ENCODE measurements around the gene SPTBN1. TPM values are rescaled to one million over a fixed set of nuclear protein-coding genes. Genes with fewer than 3 reads are reported as not detected.

Gene SPTBN1
- total and polyA plus RNA-seq, 2 of the 13 experiments (the other 11 are each of a cell fraction or from before 2014, with no cell fraction given) = 123 to 299 TPM

- no TSS peak for BruUV-seq (replicated peaks)
- ATAC-seq (peak; percentile 80), FAIRE-seq (no peak), DNase-seq (ENCODE audit: low spot score) (peak; percentile 59)
- Histone ChIP-seq H2AFZ (ENCODE audit: low read length) (no peak overlapping the region), H3K4me1 (ENCODE audit: insufficient read depth, low read length) (peaks cover 58% of the 10 kb centered on the region), H3K27me3 (ENCODE audit: control insufficient read depth in 1 of 2, insufficient read depth in 2 of 2, low read length in 2 of 2) (no peaks in the 10 kb centered on the region), H3K27ac (ENCODE audit: extremely low read length, insufficient read depth, low read length) (no peak overlapping the region), H3K36me3 (replicated peaks in 1 of 2; ENCODE audit: control insufficient read depth in 1 of 2, insufficient read depth in 2 of 2, low read length in 2 of 2) (peaks cover 1 to 8% of the 10 kb centered on the region in 2 experiments; a peak in 2 of 5 replicates), H3K79me2 (ENCODE audit: insufficient read depth, low read length) (peaks cover 79% of the 10 kb centered on the region), H3K9me3 (ENCODE audit: low read length) (no peaks in the 10 kb centered on the region), H4K20me1 (ENCODE audit: insufficient read depth, low read length) (peaks cover 51% of the 10 kb centered on the region; the same call in 1 of the 2 replicates), H3K4me2 (ENCODE audit: low read depth, low read length) (peak overlapping the region; percentile 33), H3K4me3 (replicated peaks in 1 of 3; ENCODE audit: insufficient read depth in 1 of 3, low read depth in 2 of 3, low read length in 3 of 3) (no peak overlapping the region), H3K9ac (ENCODE audit: insufficient read depth, low read depth, low read length) (no peak overlapping the region)
- intact Hi-C loops (cut with micrococcal nuclease; ENCODE audit: unreplicated experiment) = no loop called here
- CTCF ChIA-PET (ENCODE audit: low intra/inter-chr PET ratio, low total read pairs) = no interaction called here
- in situ Hi-C loops (cut with HindIII; ENCODE audit: extremely low pct_ligation_motif_present, low pct_unique_long_range_greater_than_20kb) = no loop called here
- WGBS (ENCODE audit: low lambda C conversion rate) = 36% methylated on average over 5 of the region's 5 CpGs
- POLR2A ChIA-PET = interaction anchor here (0.5 kb wide), 1 partner anchor 11 kb away, joined by 3 read pairs; no protein-coding TSS in a partner anchor
- TF ChIP-seq, protein P1, sequence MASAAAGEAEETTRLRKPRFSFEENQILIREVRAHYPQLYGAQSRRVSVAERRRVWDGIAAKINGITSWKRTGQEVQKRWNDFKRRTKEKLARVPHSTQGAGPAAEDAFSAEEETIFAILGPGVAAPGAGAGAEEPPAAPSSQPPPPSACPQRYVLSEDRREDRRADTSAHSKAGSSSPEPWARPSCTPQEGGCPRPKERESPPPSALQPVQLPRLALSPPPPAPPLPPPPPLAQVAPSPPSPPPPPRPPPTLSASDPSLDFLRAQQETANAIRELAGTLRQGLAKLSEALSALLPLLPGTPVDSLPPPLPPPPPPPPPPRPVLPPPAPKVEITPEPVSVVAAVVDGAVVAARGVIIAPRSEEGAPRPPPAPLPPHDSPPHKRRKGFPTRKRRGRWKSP (CRISPR knock-in tag; IDR thresholded peaks at IDR 0.05) = no peak
- TF ChIP-seq SOX13 (IDR thresholded peaks at IDR 0.05) = no peak
- 0 out of 4 replicates have a peak, but pooled peaks of 1 of the 2 experiments have one; percentile 6 for TF ChIP-seq SOX13 (CRISPR knock-in tag; conservative IDR thresholded peaks at IDR 0.05 in 1 of 2, IDR thresholded peaks at IDR 0.05 in 1 of 2)
- no peak for TF ChIP-seq ZNF691 (CRISPR knock-in tag; IDR thresholded peaks at IDR 0.05; ENCODE audit: borderline replicate concordance, low read depth)
- no peak for TF ChIP-seq HIC2 (CRISPR knock-in tag; IDR thresholded peaks at IDR 0.05; ENCODE audit: low read depth)
- peak; percentile 43; the same call in 1 of the 2 replicates for TF ChIP-seq RXRA (CRISPR knock-in tag; IDR thresholded peaks at IDR 0.05)
- TF ChIP-seq ZNF407 (CRISPR knock-in tag; IDR thresholded peaks at IDR 0.05; ENCODE audit: not compliant biosample characterization) = no peak
- peak; percentile 11 for TF ChIP-seq XRCC5 (optimal IDR thresholded peaks at IDR 0.05; ENCODE audit: low read length)
- no peak for TF ChIP-seq MXD3 (CRISPR knock-in tag; IDR thresholded peaks at IDR 0.05)
- TF ChIP-seq ZNF644 (CRISPR knock-in tag; IDR thresholded peaks at IDR 0.05; ENCODE audit: low read depth) = no peak
- no peak for TF ChIP-seq PHF8 (CRISPR knock-in tag; IDR thresholded peaks at IDR 0.05)
These were observed 26.6 kb downstream of the SPTBN1 start for GRCh38 chr2:54482715-54483114.
